ENCODE measurements around the gene ECPAS.

The ECPAS gene

GRCh38 chr9:111330124-111330523 lies 154.1 kb downstream of the ECPAS start, which contains the start of gene OR2K2:
Gene OR2K2 (minus strand): TSS chr9:111330224. CDS start chr9:111328433, 1,791 bp downstream.
- DNase-seq (ENCODE audit: low read depth): no peak

DNA sequence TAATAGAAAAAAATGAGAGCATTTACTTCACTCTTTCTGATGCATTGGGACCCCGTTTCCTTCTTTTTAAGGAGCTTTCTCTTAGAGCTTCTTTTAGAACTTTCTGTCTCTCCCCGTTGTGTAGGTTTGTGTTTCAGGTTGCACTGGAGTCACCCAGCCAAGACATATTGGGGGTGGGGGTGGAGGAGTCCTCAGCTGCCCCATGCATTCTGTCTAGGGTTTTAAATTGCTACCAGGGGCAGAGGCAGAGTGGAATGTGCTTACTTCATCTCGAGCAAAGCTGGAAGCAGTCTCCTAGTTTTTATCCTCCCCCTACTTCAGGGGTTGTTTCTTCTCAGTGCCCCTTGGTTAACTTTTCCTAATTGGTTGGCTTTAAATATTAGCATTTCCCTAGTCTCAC lies 163.6 kb downstream of the ECPAS start:
- no peak for DNase-seq (ENCODE audit: low read depth)

- DNase-seq (ENCODE audit: low read depth): no peak
These were observed 167.4 kb downstream of the ECPAS start for GRCh38 chr9:111316796-111317195.

Measured in stimulated activated CD8-positive, alpha-beta memory T cell treated with anti-CD3 and anti-CD28 coated beads, Interleukin-12 subunit alpha, Interleukin-12 subunit beta, amount 100 ng/mL, for 4 hours (primary cell).